ENCODE data around the gene TAF1B. TPM values are rescaled to one million over a fixed set of nuclear protein-coding genes. Genes with fewer than 3 reads are reported as not detected.
"Not testable (repeated sequence)": the region's sequence is repeated elsewhere in the genome, so short reads cannot be mapped to it uniquely, and the experiment has no call there.

The TAF1B gene
- total RNA-seq, 1 donor from 2014 or later, result 19.0 TPM

DNA sequence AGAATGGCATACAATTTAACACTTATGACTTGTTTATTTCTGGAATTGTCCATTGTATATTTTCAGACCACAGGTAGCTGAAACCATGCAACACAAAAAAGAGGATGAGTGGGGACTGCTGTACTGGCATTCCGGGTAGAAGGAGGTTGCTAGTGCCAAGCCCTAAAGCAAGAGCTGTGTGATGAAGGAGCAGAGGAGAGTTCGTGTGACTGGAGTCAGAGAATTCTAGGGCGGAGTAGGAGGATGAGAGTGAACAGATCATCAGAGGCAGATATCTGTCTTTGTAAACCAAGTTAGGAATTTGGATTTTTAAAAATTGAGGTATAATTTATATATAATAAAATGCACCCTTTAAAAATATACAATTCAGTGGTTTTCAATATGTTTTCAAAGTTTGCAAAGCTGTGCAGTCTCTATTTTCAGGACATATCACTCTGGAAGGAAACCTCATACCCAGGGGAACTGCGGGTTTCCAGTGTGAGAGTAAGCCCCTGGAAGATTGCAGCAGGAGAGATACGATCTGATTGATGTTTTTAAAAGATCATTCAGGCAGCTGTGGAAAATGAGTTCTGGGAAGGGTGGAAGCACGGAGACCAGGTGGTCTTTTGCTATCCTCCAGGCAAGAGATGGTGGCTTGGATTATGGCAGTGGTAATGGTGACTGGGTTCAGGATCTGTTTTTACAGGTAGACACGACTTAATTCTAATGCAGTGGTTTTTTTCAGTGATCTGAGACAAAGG is 36.4 kb downstream of the TAF1B start:
- no peak for DNase-seq (ENCODE audit: low read depth in 2 of 2)

DNA sequence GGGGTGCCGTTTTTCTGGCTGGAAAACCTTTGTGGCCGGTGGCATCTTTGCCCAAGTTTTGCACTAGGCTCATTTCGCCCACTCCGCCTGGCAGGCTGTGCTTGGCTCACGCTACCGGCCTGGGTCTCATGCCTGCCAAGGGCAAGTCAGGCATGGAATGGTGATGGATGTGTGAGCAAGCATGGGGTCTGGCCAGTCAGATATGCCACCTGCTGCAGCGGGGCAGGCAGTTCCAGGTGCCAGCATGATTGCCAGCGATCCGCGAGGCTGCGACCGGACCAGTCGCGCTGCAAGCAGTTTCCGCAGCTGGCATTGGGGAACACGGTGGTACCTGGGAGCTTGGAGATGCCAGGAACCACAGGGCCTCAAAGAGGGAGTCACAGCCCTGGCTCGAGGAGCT is 40.6 kb downstream of the TAF1B start:
- DNase-seq (ENCODE audit: low read depth in 2 of 2), result no peak

DNA sequence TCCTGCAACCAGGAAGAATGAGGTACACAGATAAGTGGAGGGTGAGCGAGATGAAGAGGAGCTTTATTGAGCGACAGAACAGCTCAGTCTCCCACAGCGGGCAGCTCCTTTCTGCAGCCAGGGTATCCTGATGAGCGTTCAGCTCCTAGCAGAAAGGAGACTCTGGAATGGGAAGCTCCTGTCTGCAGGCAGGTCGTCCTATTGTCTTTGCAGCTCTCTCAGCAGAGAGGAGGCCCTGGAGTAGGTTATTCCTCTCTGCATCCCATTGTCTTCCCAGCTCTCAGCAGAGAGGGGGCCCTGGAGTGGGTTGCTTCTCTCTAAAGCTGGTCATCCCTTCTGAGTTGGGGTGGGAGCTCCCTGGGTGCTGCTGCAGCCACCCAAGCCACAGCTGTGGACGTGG is 41.2 kb downstream of the TAF1B start:
- no peak for DNase-seq (ENCODE audit: low read depth in 2 of 2)

DNA sequence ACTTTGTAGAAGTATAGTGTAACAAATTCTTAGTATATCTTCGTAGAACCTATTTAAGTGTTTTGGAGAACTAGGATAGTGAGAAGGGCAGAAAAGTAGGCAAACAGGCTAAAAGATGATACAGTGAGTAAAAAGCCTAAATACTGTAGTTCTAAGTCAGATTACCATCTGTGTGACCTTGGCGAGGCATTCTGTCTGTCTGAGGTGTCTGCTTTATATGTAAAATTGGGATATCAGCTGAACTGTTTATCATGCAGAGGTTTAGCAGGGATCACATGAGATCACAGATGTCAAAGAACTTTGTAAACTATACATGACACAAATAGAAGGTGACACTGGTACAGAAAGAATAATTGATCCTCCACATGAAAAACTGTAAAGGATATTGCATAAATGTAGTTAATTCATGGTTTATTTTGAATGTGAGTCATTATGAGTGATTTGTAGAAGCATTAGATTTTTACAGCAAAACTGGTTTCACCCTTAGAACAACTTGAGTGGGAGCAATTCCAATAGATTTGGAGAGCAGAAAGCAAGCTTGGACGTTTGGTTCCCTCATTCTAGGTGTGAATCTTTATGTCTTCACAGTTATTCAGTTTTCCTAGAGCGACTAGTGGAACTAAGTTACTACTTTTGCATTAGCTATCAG is 41.9 kb downstream of the TAF1B start:
- DNase-seq (ENCODE audit: low read depth in 2 of 2), result peak in 1 of 2 donors; percentile 11

DNA sequence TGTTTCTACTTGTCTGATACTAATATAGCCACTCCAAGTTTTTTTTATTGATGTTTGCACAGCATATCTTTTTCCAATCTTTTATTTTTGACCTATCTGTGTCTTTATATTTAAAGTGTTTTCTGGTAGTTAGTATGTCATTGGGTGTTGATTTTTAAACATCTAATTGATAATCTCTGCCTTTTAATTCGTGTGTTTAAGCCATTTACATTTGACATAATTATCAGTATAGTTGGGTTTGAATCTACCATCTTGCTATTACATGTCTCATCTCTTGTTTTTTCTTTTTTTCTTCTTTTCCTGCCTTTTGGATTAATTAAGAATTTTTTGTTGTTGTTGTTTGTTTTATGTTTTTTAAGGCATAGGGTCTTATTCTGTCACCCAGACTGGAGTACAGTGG is 44.2 kb downstream of the TAF1B start:
- DNase-seq (ENCODE audit: low read depth in 2 of 2), result no peak

DNA sequence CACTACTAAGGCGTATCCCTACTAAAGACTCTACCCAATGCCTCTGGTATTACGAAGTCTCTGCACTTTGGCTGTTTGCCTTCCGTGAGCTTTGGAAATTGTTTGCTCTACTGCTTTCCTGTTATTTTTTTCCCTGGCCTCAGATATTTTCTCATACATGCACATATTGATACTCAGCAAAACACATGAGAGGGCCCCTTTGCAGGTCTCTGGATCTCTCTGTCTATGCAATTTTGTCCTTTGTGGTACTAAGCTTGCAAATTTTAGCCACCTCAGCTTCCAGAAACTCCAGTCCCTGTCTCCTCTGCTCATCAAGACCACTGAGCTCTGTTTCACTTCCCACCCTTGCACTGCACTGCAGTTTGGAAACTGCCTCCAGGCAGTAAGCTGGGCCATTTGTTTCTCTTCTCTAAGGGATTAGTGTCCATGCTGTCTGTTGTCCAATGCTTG is 46.6 kb downstream of the TAF1B start:
- peak; percentile 40 to 55 for DNase-seq (ENCODE audit: low read depth in 2 of 2)

DNA sequence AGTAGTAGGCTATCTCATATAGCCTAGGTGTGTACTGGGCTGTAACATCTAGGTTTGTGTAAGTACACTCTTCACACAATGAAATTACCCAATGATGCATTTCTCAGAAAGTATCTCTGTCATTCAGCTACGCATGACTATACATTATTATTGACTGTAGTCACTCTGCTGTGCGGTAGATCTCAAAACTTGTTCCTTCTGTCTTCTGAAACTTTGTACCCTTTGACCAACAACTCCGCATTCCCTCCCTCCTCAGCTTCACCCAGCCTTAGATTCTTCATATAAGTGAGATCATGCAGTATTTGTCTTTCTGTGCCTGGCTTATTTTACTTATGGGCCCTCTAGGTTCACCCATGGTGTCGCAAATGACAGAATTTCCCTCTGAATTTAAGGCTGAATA is 49.0 kb downstream of the TAF1B start:
- no peak for DNase-seq (ENCODE audit: low read depth in 2 of 2)

DNA sequence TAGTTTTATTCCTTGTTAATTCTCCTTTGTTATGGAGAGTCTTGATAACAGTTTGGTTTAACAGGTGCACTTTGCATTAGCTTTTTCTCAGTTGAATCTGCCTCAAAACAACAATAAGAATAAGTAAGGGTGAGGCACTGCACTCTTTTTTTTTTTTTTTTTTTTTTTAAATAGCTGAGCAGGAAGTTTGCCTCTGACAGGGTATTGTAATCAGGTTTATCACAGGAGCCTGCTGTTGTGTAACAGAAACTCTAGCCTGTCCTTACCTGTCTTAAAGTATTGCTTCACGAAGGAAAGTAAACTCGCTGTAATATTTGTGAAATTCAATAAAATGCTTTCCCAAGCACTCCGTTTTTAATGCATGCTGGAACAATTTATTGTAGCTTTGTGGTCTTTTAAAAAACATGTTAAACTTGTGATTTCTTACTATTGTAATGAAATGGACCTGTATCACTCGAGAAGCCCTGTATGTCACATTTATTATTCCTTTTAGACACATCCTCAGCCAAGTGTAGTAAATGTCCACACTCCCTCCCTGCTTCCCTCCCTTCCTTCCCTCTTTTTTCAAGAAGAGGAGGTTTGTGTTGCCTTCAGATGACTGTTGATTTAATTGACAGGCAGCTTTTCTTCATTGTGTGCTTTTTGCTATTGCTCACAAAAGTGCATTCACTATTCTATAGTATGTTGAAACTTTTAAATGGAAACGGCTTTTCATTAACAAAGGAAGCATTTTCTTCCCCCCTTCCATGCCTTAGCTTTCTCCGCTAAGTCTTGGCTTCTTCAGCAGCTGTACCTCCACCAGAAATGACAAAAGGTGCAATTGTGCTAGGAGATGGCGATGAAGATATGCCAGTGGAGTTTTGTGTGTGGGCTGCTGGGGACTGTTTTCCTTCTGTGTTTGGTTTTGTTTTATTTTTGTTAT is 52.7 kb downstream of the TAF1B start:
- DNase-seq (ENCODE audit: low read depth in 2 of 2), result peak; percentile 3 to 7

DNA sequence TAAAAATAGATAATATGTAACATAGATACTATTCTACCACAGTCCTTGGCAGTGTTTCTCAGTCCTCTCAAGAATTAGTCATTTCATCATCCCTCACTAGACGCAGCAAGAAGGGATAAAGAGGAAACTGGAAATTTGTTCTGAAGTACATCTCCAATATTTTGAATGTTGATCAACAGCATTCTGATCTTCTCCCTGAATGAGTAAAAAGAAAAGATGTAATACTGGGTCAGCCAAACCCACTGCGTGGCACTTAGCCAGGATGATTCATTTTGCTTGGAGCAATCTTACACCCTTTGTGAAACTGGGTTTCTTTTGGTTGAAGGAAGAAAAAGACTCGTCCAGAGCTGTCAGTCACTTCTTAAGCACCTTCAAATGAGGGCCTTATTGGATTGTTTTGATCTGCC is 54.1 kb downstream of the TAF1B start:
- DNase-seq (ENCODE audit: low read depth in 2 of 2), result peak; percentile 5 to 87

DNA sequence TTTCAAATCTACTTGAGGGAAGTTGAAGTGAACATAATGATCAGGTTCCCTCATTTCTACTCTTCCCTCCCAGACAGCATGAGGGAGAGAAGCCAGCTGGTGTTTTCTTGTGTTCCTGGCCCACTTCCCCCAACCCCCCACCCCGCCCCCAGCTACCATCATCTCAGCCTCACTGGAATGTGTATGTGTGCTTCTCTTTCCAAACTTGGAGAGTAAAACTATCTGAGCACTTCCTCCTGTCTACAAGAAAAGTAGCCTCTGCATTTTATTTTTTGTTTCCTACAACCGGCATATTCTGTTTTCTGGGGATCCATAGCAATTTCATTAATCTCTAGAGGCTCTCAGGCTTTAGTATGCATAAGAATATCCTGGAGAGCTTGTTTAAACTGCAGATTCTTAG is 54.6 kb downstream of the TAF1B start:
- DNase-seq (ENCODE audit: low read depth in 2 of 2), result no peak

DNA sequence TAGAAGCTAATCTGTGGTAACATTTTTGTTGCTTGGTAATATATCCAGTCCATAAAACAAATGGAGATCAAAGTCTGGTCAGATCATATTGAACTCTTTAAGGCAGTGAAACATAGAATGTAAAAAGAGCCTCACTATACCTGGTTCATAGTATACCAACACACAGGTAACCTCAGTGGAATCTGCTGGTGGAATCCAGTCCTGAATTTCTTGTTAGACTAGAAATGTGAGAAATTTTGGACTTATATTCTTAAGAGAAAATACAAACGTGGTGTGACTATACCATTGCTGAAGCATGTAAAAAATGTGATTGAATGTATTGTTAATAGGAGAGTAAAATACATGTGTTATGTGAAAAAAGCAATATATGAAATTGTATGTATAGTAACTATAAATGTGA is 62.1 kb downstream of the TAF1B start:
- DNase-seq (ENCODE audit: low read depth in 2 of 2), result no peak

DNA sequence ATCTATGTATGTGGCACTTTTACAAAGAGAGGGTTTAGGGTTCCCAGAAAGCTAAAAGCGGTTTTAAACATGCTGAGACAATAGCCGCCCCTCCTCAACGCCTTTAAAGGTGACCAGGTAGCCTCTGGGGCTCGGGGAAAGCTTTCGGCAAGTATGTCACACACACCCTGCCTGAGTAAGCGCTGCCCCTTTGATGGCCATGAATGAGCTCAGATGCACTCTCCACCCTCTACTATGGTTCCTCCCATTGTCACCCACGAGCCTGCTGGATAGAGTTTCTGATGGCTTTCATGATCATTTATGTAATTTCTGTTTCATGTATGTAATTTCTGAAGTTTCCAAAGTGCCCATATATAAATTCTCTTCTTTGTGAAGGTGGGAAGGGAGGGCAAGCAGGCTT is 64.1 kb downstream of the TAF1B start:
- DNase-seq (ENCODE audit: low read depth in 2 of 2), result no peak

DNA sequence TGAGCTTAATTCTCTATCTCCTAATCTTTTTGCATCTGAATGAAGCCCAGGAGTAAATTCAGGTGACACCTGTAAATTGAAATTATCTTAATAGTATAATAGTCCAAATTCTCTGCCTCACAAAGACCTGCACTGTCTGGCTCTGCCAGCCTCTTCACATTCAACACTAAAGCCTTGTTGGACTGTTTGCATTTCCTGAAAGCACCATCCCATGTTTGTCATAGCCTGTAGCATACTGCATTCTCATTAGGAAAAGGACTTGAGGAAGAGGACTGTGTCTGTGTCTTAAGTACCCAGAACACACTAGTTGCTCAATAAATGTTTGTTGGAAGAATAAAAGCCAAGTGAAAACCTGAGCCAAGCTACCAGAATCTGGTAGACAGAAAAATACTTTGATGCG is 65.4 kb downstream of the TAF1B start:
- DNase-seq (ENCODE audit: low read depth in 2 of 2), result no peak

DNA sequence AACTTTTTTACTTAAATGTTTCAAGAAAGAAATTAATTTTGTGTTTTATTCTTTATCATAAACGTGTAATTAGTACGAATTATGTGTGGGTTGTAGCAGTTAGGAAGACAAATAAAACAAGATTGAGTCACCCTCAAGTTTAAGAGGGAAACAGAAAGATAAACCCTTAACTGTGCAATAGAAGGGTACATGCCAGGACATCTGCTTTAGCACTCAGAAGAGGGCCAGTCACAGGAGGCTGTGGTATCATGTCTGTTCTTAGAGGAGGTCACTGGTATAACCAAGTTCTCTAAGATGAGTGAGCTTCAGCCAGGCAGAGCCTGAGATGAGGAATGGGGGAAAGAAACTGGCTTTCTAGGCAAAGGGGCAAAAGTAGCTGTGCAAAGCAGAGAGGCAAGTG is 65.8 kb downstream of the TAF1B start:
- no peak for DNase-seq (ENCODE audit: low read depth in 2 of 2)

DNA sequence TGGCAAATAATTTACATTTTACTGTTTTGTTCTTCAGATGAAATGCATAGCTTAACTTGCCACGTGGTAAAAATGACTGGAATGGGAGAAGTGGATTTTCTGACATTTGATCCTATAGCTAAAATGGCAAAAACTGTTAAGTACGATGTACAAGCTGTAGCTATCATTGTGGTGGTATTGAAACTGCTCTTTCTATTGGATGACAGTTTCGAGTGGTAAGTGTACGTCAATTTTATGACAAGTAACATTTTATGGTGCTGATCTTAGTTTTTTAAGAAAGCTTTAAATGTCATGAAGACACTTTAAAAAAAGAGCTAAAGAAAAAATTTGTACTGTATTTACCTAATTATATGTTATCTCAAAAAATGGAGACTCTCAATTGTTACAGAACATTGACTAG is 67.4 kb downstream of the TAF1B start:
- no peak for DNase-seq (ENCODE audit: low read depth in 2 of 2)

DNA sequence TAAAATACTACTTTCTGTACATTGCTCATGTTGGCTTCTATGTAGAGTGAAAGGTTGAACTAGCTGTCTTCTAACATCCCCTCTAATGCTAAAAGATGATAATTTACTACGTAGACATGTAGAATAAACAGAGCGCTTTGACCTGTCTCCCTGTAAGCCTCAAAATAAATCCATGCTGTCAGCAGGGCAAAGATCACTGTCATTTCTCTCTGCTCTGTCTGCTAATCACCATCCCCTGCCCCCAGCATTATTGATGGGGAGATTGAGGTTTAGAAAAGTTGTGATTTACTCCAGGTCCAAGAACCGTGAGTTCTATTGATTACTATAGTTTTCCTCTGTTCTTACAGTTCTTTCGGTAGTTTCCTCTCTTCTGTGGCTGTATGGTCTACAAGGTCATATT is 69.2 kb downstream of the TAF1B start:
- DNase-seq (ENCODE audit: low read depth in 2 of 2), result no peak

DNA sequence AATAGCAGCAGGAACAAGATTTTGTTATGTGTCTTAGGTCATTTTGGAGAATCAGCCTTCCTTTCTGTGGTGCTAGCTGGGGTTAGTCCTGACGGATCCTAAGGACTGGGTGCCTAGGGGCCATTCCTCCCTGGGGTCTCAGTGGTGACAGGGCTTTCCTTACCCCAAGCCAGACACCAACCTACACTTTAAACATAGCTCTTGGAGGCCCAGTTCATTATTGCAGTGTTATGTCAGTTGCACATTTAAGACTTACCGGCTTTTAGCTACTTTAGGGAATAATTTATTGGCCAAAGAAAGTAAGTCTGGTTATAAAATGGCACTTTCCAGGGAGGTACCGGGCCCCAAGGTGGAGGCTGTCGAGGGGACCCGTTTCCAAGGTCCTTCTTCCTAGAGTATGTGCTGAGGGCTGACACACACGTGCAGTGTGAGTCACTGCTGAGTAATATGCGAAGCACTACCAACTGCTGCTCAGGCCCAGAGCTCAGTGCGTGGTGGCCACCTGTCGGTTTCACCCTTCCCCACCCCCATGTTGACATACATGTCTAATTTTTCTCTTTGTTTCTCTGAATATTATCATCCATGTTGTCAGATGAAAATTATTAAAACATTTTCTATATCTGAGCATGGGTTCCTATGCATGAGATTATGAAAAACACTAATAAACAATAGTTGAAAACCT is 71.3 kb downstream of the TAF1B start:
- DNase-seq (ENCODE audit: low read depth in 2 of 2), result peak; percentile 27 to 90

DNA sequence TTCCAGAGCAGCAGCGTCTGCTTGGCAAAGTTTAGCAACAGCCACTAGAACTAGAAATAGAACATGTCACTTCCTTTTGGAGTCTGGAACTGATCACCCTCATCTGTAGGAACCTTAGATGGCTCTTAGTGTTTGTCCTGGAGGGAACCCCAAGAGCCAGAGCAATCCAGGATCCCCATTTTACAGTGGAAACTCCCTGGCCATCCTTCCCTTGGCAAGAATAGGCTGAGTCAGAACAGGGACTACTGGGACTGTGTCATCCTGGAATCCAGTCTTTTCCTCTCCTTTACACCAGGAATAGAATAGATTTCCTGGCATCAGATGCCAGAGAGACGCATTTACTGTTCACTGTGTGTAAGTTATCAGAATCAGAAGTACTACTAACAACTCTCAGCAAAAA is 75.0 kb downstream of the TAF1B start:
- peak; percentile 57 to 75 for DNase-seq (ENCODE audit: low read depth in 2 of 2)

DNA sequence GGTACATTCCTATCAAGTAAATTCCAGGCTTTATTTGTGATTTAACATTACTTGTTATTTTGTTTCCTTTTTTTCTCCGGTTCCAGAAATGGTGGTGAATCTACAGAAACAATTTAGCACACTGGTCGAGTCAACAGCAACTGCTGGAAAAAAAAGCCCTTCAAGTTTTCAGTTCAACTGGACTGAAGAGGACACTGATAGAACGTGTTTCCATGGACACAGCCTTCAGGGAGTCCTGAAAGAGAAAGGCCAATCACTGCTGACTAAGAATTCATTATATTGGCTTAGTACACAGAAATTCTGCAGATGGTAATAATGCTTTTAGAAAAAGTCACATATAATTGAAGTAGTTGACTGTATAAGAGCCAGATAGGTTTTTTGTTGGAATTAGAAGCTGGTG is 76.2 kb downstream of the TAF1B start:
- DNase-seq (ENCODE audit: low read depth in 2 of 2), result no peak

DNA sequence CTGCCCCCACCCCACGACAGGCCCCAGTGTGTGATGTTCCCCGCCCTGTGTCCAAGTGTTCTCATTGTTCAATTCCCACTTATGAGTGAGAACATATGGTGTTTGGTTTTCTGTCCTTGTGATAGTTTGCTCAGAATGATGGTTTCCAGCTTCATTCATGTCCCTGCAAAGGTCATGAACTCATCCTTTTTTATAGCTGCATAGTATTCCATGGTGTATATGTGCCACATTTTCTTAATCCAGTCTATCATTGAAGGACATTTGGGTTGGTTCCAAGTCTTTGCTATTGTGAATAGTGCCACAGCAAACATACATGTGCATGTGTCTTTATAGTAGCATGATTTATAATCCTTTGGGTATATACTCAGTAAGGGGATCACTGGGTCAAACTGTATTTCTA is 83.7 kb downstream of the TAF1B start:
- not testable (repeated sequence) for DNase-seq (ENCODE audit: low read depth in 2 of 2)

DNA sequence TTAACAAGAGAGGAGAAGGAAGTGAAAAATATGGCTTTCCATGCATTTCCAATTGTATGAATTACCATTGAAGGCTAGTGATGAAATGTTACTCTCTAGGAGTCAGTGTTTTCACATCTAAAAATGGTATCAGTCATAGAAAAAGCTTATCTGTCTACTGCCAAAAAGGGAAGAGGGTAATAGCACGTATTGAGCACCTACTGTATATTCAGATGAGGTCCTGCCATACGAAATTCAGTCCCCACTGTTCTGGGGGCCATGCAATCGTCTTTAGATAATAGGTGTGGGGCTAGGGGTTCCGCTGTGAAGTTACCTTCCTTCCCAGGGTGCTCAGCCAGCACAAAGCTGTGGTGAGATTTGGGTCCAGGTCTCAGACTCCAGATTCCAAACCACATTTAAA is 94.0 kb downstream of the TAF1B start:
- no peak for DNase-seq (ENCODE audit: low read depth in 2 of 2)

DNA sequence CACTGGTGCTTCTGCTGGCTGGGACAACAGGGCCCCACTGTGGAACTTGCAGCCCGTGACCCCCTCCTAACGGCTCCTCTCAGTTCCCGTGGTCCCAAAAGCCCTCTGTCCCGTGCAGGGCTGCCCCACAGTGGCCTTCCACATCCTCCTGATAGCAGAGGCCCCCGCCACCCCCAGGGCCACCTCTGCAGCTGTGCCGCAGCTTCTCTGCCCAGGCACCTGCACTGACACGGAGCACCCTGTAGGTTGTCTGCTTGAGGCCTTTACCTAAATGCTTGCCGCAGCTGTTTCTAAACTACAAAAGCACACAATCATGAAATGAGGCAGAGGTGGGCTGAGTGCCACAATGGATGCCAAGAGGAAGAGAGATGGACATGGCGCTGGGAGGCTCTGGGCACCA is 94.7 kb downstream of the TAF1B start:
- DNase-seq (ENCODE audit: low read depth in 2 of 2), result no peak
